Measurements from ENCODE around the gene HIF3A. TPM values are rescaled to one million over a fixed set of nuclear protein-coding genes. Genes with fewer than 3 reads are reported as not detected.

Gene HIF3A
- total and polyA plus RNA-seq, 9 of the 15 experiments (the other 6 are each of a cell fraction or from before 2014, with no cell fraction given): 0.29 TPM; not detected in 8

DNA sequence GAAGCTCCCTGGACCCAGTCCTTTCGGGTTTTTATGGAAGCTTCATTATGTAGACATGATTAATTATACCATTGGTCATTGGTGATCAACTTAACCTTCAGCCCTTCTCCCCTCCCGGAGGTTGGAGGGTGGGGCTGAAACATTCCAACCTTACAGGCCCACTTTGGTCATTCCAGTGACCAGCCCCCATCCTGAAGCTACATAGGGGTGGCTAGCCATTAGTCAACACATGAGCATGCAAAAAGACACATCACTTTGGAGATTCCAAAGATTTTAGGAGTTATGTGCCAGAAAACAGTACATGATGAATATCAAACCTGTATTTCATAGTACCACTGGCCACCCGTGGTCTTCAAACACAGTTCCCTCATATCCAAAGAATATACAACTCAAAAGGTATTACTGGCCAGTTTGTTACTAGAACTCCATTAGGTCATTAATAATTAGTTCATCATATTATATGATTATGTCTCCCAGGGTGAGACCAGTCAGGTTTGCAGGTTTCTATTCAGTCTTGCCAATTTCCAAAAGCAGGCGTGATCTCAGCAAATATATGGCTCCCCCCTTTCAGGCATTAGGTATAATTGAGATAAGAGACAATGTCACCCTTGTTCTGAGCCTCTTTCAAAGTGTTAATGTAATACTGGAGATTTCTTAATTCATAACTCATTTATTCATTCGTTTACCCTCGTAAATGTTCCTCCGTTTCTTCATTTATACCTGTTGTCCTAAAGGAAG lies 61.2 kb downstream of the HIF3A start:
- H3K4me3 ChIP-seq: no peak overlapping the region
- no peak overlapping the region for H3K9ac ChIP-seq (ENCODE audit: insufficient read depth in 1 of 2, low read depth in 2 of 2, low read length in 2 of 2)
- H3K9me1 ChIP-seq (ENCODE audit: control insufficient read depth, insufficient read depth, low read length): no peaks in the 10 kb centered on the region
- no peak for TF ChIP-seq ZNF644 (tag; IDR thresholded peaks at IDR 0.05; ENCODE audit: low read depth)
- no peak for TF ChIP-seq RBM15 (IDR thresholded peaks at IDR 0.05; ENCODE audit: insufficient read depth, low read length)
- no peak for TF ChIP-seq RBM17 (IDR thresholded peaks at IDR 0.05; ENCODE audit: borderline replicate concordance, low read depth, low read length)
- TF ChIP-seq, protein P1, sequence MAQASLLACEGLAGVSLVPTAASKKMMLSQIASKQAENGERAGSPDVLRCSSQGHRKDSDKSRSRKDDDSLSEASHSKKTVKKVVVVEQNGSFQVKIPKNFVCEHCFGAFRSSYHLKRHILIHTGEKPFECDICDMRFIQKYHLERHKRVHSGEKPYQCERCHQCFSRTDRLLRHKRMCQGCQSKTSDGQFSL (CRISPR knock-in tag; IDR thresholded peaks at IDR 0.05): no peak
- TF ChIP-seq, protein P1 (tag; IDR thresholded peaks at IDR 0.05): no peak
- TF ChIP-seq, protein P2, sequence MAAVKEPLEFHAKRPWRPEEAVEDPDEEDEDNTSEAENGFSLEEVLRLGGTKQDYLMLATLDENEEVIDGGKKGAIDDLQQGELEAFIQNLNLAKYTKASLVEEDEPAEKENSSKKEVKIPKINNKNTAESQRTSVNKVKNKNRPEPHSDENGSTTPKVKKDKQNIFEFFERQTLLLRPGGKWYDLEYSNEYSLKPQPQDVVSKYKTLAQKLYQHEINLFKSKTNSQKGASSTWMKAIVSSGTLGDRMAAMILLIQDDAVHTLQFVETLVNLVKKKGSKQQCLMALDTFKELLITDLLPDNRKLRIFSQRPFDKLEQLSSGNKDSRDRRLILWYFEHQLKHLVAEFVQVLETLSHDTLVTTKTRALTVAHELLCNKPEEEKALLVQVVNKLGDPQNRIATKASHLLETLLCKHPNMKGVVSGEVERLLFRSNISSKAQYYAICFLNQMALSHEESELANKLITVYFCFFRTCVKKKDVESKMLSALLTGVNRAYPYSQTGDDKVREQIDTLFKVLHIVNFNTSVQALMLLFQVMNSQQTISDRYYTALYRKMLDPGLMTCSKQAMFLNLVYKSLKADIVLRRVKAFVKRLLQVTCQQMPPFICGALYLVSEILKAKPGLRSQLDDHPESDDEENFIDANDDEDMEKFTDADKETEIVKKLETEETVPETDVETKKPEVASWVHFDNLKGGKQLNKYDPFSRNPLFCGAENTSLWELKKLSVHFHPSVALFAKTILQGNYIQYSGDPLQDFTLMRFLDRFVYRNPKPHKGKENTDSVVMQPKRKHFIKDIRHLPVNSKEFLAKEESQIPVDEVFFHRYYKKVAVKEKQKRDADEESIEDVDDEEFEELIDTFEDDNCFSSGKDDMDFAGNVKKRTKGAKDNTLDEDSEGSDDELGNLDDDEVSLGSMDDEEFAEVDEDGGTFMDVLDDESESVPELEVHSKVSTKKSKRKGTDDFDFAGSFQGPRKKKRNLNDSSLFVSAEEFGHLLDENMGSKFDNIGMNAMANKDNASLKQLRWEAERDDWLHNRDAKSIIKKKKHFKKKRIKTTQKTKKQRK (IDR thresholded peaks at IDR 0.05; ENCODE audit: borderline replicate concordance, low read depth, low read length): no peak
- no peak for TF ChIP-seq ZNF324 (CRISPR knock-in tag; IDR thresholded peaks at IDR 0.05)
- TF ChIP-seq MTA1 (IDR thresholded peaks at IDR 0.05; ENCODE audit: borderline replicate concordance): no peak
- TF ChIP-seq, protein P3, sequence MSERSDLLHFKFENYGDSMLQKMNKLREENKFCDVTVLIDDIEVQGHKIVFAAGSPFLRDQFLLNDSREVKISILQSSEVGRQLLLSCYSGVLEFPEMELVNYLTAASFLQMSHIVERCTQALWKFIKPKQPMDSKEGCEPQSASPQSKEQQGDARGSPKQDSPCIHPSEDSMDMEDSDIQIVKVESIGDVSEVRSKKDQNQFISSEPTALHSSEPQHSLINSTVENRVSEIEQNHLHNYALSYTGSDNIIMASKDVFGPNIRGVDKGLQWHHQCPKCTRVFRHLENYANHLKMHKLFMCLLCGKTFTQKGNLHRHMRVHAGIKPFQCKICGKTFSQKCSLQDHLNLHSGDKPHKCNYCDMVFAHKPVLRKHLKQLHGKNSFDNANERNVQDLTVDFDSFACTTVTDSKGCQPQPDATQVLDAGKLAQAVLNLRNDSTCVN (CRISPR knock-in tag; IDR thresholded peaks at IDR 0.05): no peak
- no peak for TF ChIP-seq ELF2 (CRISPR knock-in tag; IDR thresholded peaks at IDR 0.05)
- TF ChIP-seq SUPT5H (IDR thresholded peaks at IDR 0.05): no peak
- intact Hi-C loops (cut with micrococcal nuclease) (no loop called here), in situ Hi-C loops (cut with MboI) (no loop called here)
- no TSS peak for BruUV-seq (replicated peaks)
- ChIA-PET CTCF (ENCODE audit: low intra/inter-chr PET ratio) (interaction anchor here (0.7 kb wide), 1 partner anchor 134 kb away, joined by 3 read pairs; no protein-coding TSS in a partner anchor), POLR2A (interaction anchor here (0.7 to 1.5 kb wide), 3 partner anchors 10 to 1284 kb away, joined by 3 to 5 read pairs (median 3); no protein-coding TSS in a partner anchor)
- H3K9me3 ChIP-seq (replicated peaks; ENCODE audit: control insufficient read depth, insufficient read depth, low read depth, low read length): no peaks in the 10 kb centered on the region
- no peak overlapping the region for H3K27ac ChIP-seq (ENCODE audit: extremely low read depth, low read depth, low read length)
- DNase-seq (ENCODE audit: extremely low read depth in 1 of 4, low spot score in 3 of 4) (no peak), ATAC-seq (no peak), FAIRE-seq (no peak)
- peaks cover 0 to 15% of the 10 kb centered on the region in 2 experiments for H3K4me1 ChIP-seq (replicated peaks in 1 of 2; ENCODE audit: control insufficient read depth in 2 of 2, insufficient read depth in 2 of 2, low read length in 2 of 2)
- H3K27me3 ChIP-seq (ENCODE audit: control insufficient read depth in 2 of 2, insufficient read depth in 2 of 2, low read length in 2 of 2): no peaks in the 10 kb centered on the region
- no peaks in the 10 kb centered on the region for H4K20me1 ChIP-seq (replicated peaks; ENCODE audit: control insufficient read depth, insufficient read depth, low read length)
- peaks cover 77% of the 10 kb centered on the region for H3K36me3 ChIP-seq (ENCODE audit: control insufficient read depth, insufficient read depth, low read length)
- WGBS (ENCODE audit: insufficient coverage, low coverage, missing lambda C conversion rate): 93% methylated on average over 7 of the region's 7 CpGs
- H2AFZ ChIP-seq (ENCODE audit: low read depth, low read length): no peak overlapping the region
- H3K4me2 ChIP-seq (ENCODE audit: insufficient read depth, low read length): no peak overlapping the region
- peaks cover 56% of the 10 kb centered on the region for H3K79me2 ChIP-seq (ENCODE audit: control insufficient read depth, insufficient read depth, low read length)
